ENCODE data around the gene CAMP.
"Not testable (repeated sequence)": the region's sequence is repeated elsewhere in the genome, so short reads cannot be mapped to it uniquely, and the experiment has no call there.

- TF ChIP-seq CTCF, POLR2A (IDR thresholded peaks at IDR 0.05): not testable (repeated sequence)
These were observed 47.9 kb downstream of the CAMP start for GRCh38 chr3:48271223-48271622.

Data from adrenal gland (tissue), 5 donors.